C4-2B (cell line): ENCODE measurements around the gene SHANK1.

Experiments
- ZFX ChIP-seq: fragments of 450-650 bp; IDR thresholded peaks from 2 replicates; pipeline ENCODE4 v1.6.1; 2017
- TF ChIP-seq, protein P1 (sequence below): fragments of 450-650 bp; conservative IDR thresholded peaks from 2 replicates; pipeline ENCODE4 v1.5.1; 2017; ENCODE audit warnings: mild to moderate bottlenecking

DNA sequence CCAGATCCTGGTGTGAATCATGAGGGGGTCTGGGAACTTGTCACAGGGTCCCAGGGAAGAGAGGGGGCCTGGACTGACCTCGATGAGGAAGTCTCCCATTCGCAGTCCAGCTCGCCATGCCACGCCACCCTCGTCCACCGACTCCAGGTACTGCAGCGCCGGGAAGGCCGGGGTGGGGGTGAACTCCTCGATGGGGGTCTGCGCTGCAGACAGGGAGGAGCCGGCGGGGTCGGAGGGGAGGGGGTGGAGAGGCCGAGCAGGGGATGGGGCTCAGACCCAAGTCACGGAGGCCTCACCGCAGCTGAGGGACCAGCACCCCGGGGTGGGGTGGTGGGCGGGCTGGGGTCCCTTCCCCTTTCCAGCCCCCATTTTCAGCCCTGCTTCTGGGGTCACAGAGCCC, 30.8 kb downstream of the SHANK1 start:
- TF ChIP-seq, protein P1, sequence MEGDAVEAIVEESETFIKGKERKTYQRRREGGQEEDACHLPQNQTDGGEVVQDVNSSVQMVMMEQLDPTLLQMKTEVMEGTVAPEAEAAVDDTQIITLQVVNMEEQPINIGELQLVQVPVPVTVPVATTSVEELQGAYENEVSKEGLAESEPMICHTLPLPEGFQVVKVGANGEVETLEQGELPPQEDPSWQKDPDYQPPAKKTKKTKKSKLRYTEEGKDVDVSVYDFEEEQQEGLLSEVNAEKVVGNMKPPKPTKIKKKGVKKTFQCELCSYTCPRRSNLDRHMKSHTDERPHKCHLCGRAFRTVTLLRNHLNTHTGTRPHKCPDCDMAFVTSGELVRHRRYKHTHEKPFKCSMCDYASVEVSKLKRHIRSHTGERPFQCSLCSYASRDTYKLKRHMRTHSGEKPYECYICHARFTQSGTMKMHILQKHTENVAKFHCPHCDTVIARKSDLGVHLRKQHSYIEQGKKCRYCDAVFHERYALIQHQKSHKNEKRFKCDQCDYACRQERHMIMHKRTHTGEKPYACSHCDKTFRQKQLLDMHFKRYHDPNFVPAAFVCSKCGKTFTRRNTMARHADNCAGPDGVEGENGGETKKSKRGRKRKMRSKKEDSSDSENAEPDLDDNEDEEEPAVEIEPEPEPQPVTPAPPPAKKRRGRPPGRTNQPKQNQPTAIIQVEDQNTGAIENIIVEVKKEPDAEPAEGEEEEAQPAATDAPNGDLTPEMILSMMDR, result no peak
- TF ChIP-seq ZFX, result no peak
